H9 (cell line): Measurements from ENCODE around the gene VDR. TPM values are rescaled to one million over a fixed set of nuclear protein-coding genes. Genes with fewer than 3 reads are reported as not detected.

Source experiments
- DNase-seq: peaks from one replicate; pipeline ENCODE4 v3.0.0-alpha.2; 2017
- H2AFZ ChIP-seq: one replicate; pipeline ENCODE4 v1.6.1; 2013; ENCODE audit warnings: mild to moderate bottlenecking, low read length, control low read depth, moderate library complexity
- H2AK5ac ChIP-seq: 2 replicates; pipeline ENCODE4 v1.6.1; 2013; ENCODE audit warnings: low read length, control low read depth, mixed read lengths; ENCODE audit not compliant: insufficient read length
- H2BK120ac ChIP-seq: one replicate; pipeline ENCODE4 v1.6.1; 2013; ENCODE audit warnings: low read depth, mild to moderate bottlenecking, low read length, control low read depth, inconsistent platforms; ENCODE audit not compliant: poor library complexity, severe bottlenecking
- H2BK12ac ChIP-seq: 2 replicates; pipeline ENCODE4 v1.6.1; 2013; ENCODE audit warnings: low read length, control low read depth, mixed read lengths, low read depth; ENCODE audit not compliant: insufficient read length
- H2BK15ac ChIP-seq: 2 replicates; pipeline ENCODE4 v1.6.1; 2013; ENCODE audit warnings: low read depth, low read length, control low read depth
- H2BK20ac ChIP-seq: one replicate; pipeline ENCODE4 v1.6.1; 2013; ENCODE audit warnings: low read depth, mild to moderate bottlenecking, low read length, control low read depth, inconsistent platforms; ENCODE audit not compliant: poor library complexity, severe bottlenecking
- H2BK5ac ChIP-seq: 2 replicates; pipeline ENCODE4 v1.6.1; 2013; ENCODE audit warnings: low read length, control low read depth, mixed read lengths; ENCODE audit not compliant: insufficient read length
- H3K14ac ChIP-seq: 2 replicates; pipeline ENCODE4 v1.6.1; 2013; ENCODE audit warnings: low read length, control low read depth; ENCODE audit not compliant: insufficient read depth
- H3K18ac ChIP-seq: 2 replicates; pipeline ENCODE4 v1.6.1; 2013; ENCODE audit warnings: low read depth, mild to moderate bottlenecking, mixed read lengths, low read length, control low read depth; ENCODE audit not compliant: insufficient read length
- H3K23ac ChIP-seq: 2 replicates; pipeline ENCODE4 v1.6.1; 2013; ENCODE audit warnings: low read length, control low read depth, mixed read lengths, low read depth; ENCODE audit not compliant: insufficient read length
- H3K23me2 ChIP-seq: 2 replicates; pipeline ENCODE4 v1.6.1; 2013; ENCODE audit warnings: low read depth, mild to moderate bottlenecking, mixed read lengths, low read length, control low read depth; ENCODE audit not compliant: insufficient read length, poor library complexity, severe bottlenecking
- H3K27ac ChIP-seq: 2 replicates; pipeline ENCODE4 v1.5.1; 2013; ENCODE audit warnings: low read length, control low read depth, mixed read lengths, low read depth; ENCODE audit not compliant: insufficient read length
- H3K27me3 ChIP-seq: 2 replicates; pipeline ENCODE4 v1.6.1; 2013; ENCODE audit warnings: low read length, control low read depth, inconsistent platforms; ENCODE audit not compliant: insufficient read depth
- H3K4ac ChIP-seq: 2 replicates; pipeline ENCODE4 v1.6.1; 2013; ENCODE audit warnings: low read depth, mild to moderate bottlenecking, control low read depth, inconsistent platforms, low read length, moderate library complexity
- H3K4me1 ChIP-seq: 2 replicates; pipeline ENCODE4 v1.6.1; 2013; ENCODE audit warnings: low read length, control low read depth, inconsistent platforms; ENCODE audit not compliant: insufficient read depth
- H3K4me2 ChIP-seq: 2 replicates; pipeline ENCODE4 v1.6.1; 2013; ENCODE audit warnings: low read length, control low read depth, mixed read lengths; ENCODE audit not compliant: insufficient read length, insufficient read depth
- H3K56ac ChIP-seq: 2 replicates; pipeline ENCODE4 v1.6.1; 2013; ENCODE audit warnings: low read depth, mild to moderate bottlenecking, mixed read lengths, low read length, control low read depth; ENCODE audit not compliant: insufficient read length
- H3K79me1 ChIP-seq: 2 replicates; pipeline ENCODE4 v1.6.1; 2013; ENCODE audit warnings: low read depth, mild to moderate bottlenecking, moderate library complexity, low read length, control low read depth, inconsistent platforms; ENCODE audit not compliant: insufficient read depth, poor library complexity, severe bottlenecking
- H3K79me2 ChIP-seq: 2 replicates; pipeline ENCODE4 v1.6.1; 2013; ENCODE audit warnings: low read length, control low read depth, inconsistent platforms; ENCODE audit not compliant: insufficient read depth
- H3K9ac ChIP-seq: 2 replicates; pipeline ENCODE4 v1.6.1; 2013; ENCODE audit warnings: low read length, control low read depth, mixed read lengths; ENCODE audit not compliant: insufficient read length; ENCODE audit errors: extremely low read depth
- H3K9me3 ChIP-seq: one replicate; pipeline ENCODE4 v1.6.1; 2013; ENCODE audit warnings: low read depth, low read length, inconsistent platforms; ENCODE audit not compliant: control insufficient read depth
- H3T11ph ChIP-seq: one replicate; pipeline ENCODE4 v1.6.1; 2013; ENCODE audit warnings: mild to moderate bottlenecking, low read length, control low read depth, inconsistent platforms
- H4K20me1 ChIP-seq: one replicate; pipeline ENCODE4 v1.6.1; 2013; ENCODE audit not compliant: control insufficient read depth, insufficient read length, insufficient read depth
- H4K5ac ChIP-seq: 2 replicates; pipeline ENCODE4 v1.6.1; 2013; ENCODE audit warnings: low read depth, mild to moderate bottlenecking, mixed read lengths, low read length, control low read depth; ENCODE audit not compliant: insufficient read length
- H4K8ac ChIP-seq: replicated peaks from 2 replicates; pipeline ENCODE4 v1.6.1; 2013; ENCODE audit warnings: low read length, control low read depth, mixed read lengths, low read depth; ENCODE audit not compliant: insufficient read length
- H4K91ac ChIP-seq: 2 replicates; pipeline ENCODE4 v1.6.1; 2013; ENCODE audit warnings: low read depth, mild to moderate bottlenecking, moderate library complexity, mixed read lengths, low read length, control low read depth; ENCODE audit not compliant: insufficient read length
- H3K27ac Mint-ChIP-seq, 3 experiments: 2 replicates in 2 of 3; 3 replicates in 1 of 3; pipeline ENCODE4 v1.8.0; 2020 to 2021; ENCODE audit warnings: mixed read lengths in 3 of 3, mild to moderate bottlenecking in 1 of 3, moderate library complexity in 1 of 3
- H3K27me3 Mint-ChIP-seq: 2 replicates; pipeline ENCODE4 v1.8.0; 2021; ENCODE audit warnings: low read depth, mild to moderate bottlenecking, moderate library complexity, mixed read lengths
- H3K36me3 Mint-ChIP-seq, 3 experiments: 2 replicates in 2 of 3; 3 replicates in 1 of 3; pipeline ENCODE4 v1.8.0; 2020 to 2021; ENCODE audit warnings: low read depth in 3 of 3, mixed read lengths in 3 of 3; ENCODE audit not compliant: insufficient read depth in 1 of 3
- H3K4me1 Mint-ChIP-seq, 2 experiments: 2 replicates each; pipeline ENCODE4 v1.8.0; 2020; ENCODE audit warnings: mixed read lengths in 2 of 2
- H3K4me3 Mint-ChIP-seq, 2 experiments: 2 replicates in 1 of 2; 3 replicates in 1 of 2; pipeline ENCODE4 v1.8.0; 2020 to 2021; ENCODE audit warnings: mild to moderate bottlenecking in 2 of 2, mixed read lengths in 2 of 2, moderate library complexity in 1 of 2
- H3K9me3 Mint-ChIP-seq, 2 experiments: 2 replicates in 1 of 2; 3 replicates in 1 of 2; pipeline ENCODE4 v1.8.0; 2020; ENCODE audit warnings: mild to moderate bottlenecking in 2 of 2, mixed read lengths in 2 of 2, moderate library complexity in 1 of 2
- CTCF ChIP-seq: fragments of 200-600 bp; sonication (generic); conservative IDR thresholded peaks from 3 replicates; pipeline ENCODE4 v1.8.0; 2021; ENCODE audit warnings: antibody characterized with exemption, mild to moderate bottlenecking
- WGBS: extraction: QIAGEN DNeasy Blood & Tissue Kit; methylation state at CpG from one replicate; pipeline ENCODE4 v1.1.7; 2013; ENCODE audit warnings: missing lambda C conversion rate, low lambda C conversion rate, mixed read lengths; ENCODE audit not compliant: insufficient read length; ENCODE audit errors: extremely low coverage; 5-methylcytosine and 5-hydroxymethylcytosine counted together
- total RNA-seq: library from RNA; stranded (reverse); gene quantifications from 2 replicates; pipeline ENCODE4 v1.2.1, GENCODE V29; 2021

The VDR gene
- total RNA-seq, 1 experiment from 2014 or later = 0.61 TPM

GRCh38 chr12:47930634-47931033, 25.8 kb upstream of the VDR start:
- no peak overlapping the region for H4K91ac ChIP-seq
- Mint-ChIP-seq H3K27me3 (peaks cover 31% of the 10 kb centered on the region), H3K9me3 (no peaks in the 10 kb centered on the region), H3K4me1 (peaks cover 0 to 1% of the 10 kb centered on the region in 2 experiments; a peak in 1 of 4 replicates), H3K27ac (no peak overlapping the region), H3K36me3 (no peaks in the 10 kb centered on the region), H3K4me3 (no peak overlapping the region)
- H2BK20ac ChIP-seq = no peak overlapping the region
- no peak overlapping the region for H2BK120ac ChIP-seq
- no peaks in the 10 kb centered on the region for H3K79me1 ChIP-seq
- no peak overlapping the region for H3K56ac ChIP-seq
- no peak overlapping the region for H3K4me2 ChIP-seq
- no peaks in the 10 kb centered on the region for H4K20me1 ChIP-seq
- no peak overlapping the region for H3T11ph ChIP-seq
- H2BK5ac ChIP-seq = no peak overlapping the region
- H4K5ac ChIP-seq = no peak overlapping the region
- no peak overlapping the region for H3K14ac ChIP-seq
- H2BK15ac ChIP-seq = no peak overlapping the region
- no peak overlapping the region for H3K27ac ChIP-seq
- no peak overlapping the region for H2AK5ac ChIP-seq
- no peak overlapping the region for H3K9ac ChIP-seq
- H3K23me2 ChIP-seq = no peaks in the 10 kb centered on the region
- H3K27me3 ChIP-seq = no peaks in the 10 kb centered on the region
- no peak overlapping the region for H2AFZ ChIP-seq
- H3K23ac ChIP-seq = no peak overlapping the region
- TF ChIP-seq CTCF = no peak
- DNase-seq = no peak
- no peak overlapping the region for H2BK12ac ChIP-seq
- no peaks in the 10 kb centered on the region for H3K4me1 ChIP-seq
- no peak overlapping the region for H3K4ac ChIP-seq
- no peak overlapping the region for H4K8ac ChIP-seq
- WGBS = no CpG with 5 or more reads among the region's 5 CpGs
- no peaks in the 10 kb centered on the region for H3K79me2 ChIP-seq
- H3K18ac ChIP-seq = no peak overlapping the region
- no peaks in the 10 kb centered on the region for H3K9me3 ChIP-seq
